Heart right ventricle (tissue), 16 donors: ENCODE results near the gene TNS3. TPM values are rescaled to one million over a fixed set of nuclear protein-coding genes. Genes with fewer than 3 reads are reported as not detected.

Source experiments
- ATAC-seq, 8 donors: fragments of 200-7000 bp; cut with Tn5 transposase; one replicate each; pipeline ENCODE4 v1.9.1; 2020; ENCODE audit warnings: mild to moderate bottlenecking in 8 of 8, moderate library complexity in 8 of 8, moderate number of reproducible peaks in 1 of 8
- DNase-seq, 2 donors: peaks; one replicate each; pipeline ENCODE4 v3.0.0-alpha.2; 2020
- H3K27ac ChIP-seq, 10 donors: fragments of 200-600 bp; sonication (generic) in 2 of 10; one replicate each; pipeline versions ENCODE4 v1.5.0 to v1.8.0; 2020 to 2022; ENCODE audit warnings: mild to moderate bottlenecking in 3 of 10
- H3K27me3 ChIP-seq, 7 donors: fragments of 200-600 bp; one replicate each; pipeline ENCODE4 v1.8.0; 2021 to 2022; ENCODE audit warnings: mild to moderate bottlenecking in 2 of 7
- H3K36me3 ChIP-seq, 9 donors: fragments of 200-600 bp; sonication (generic) in 1 of 9; one replicate each; pipeline versions ENCODE4 v1.5.0 to v1.8.0; 2020 to 2022; ENCODE audit warnings: mild to moderate bottlenecking in 2 of 9
- H3K4me1 ChIP-seq, 9 donors: fragments of 200-600 bp; sonication (generic) in 1 of 9; one replicate each; pipeline versions ENCODE4 v1.5.0 to v1.8.0; 2020 to 2022; ENCODE audit warnings: mild to moderate bottlenecking in 4 of 9
- H3K4me3 ChIP-seq, 10 donors: fragments of 200-600 bp; sonication (generic) in 2 of 10; one replicate each; pipeline versions ENCODE4 v1.5.0 to v1.8.0; 2020 to 2022; ENCODE audit warnings: mild to moderate bottlenecking in 7 of 10, moderate library complexity in 2 of 10
- H3K9me3 ChIP-seq, 11 donors: fragments of 200-600 bp in 10 of 11; sonication (generic) in 2 of 11; one replicate each; pipeline versions ENCODE4 v1.5.0 to v1.8.0; 2013 to 2022; ENCODE audit warnings: mild to moderate bottlenecking in 2 of 11, control low read depth in 1 of 11, moderate library complexity in 1 of 11
- WGBS, 2 donors: extraction: QIAGEN DNeasy Blood & Tissue Kit; methylation state at CpG; one replicate each; pipeline ENCODE4 v1.1.7; 2013; ENCODE audit warnings: inconsistent platforms in 1 of 2; 5-methylcytosine and 5-hydroxymethylcytosine counted together
- intact Hi-C, 10 donors: fragments of 100-400 bp; cut with DNase I; formaldehyde crosslinking; loops; one replicate each; pipeline versions ENCODE4 v1.11.1 to v1.14.2; 2022
- polyA plus RNA-seq, 2 donors: library from polyadenylated mRNA; stranded (reverse); fragments of 200-250 nt; gene quantifications; one replicate each; pipeline ENCODE4 v1.2.3, GENCODE V29; 2013
- total RNA-seq, 10 donors: library from RNA; stranded (reverse); fragmentation: NEBNext Ultra II Directional in 3 of 10; extraction: Animal tissue kit (Norgen Biotek cat#: 25700) in 3 of 10; gene quantifications; one replicate each; pipeline versions ENCODE4 v1.2.1 to v1.2.4, GENCODE V29; 2021 to 2023
- TF ChIP-seq, protein P1 (sequence below), 9 donors: fragments of 200-600 bp; sonication (generic) in 2 of 9; IDR thresholded peaks; one replicate each; pipeline versions ENCODE4 v1.5.0 to v1.8.0; 2021 to 2022; ENCODE audit warnings: antibody characterized with exemption in 9 of 9, mild to moderate bottlenecking in 5 of 9, moderate library complexity in 1 of 9
- donor health status: Arrhythmogenic right ventricular cardiomyopathy.
- donor health status: ischemic (EF 13 %, LVEDD 7.1; RV severe dilation, severe dysfunction).
- donor health status: healthy with polysubstance abuse.
- donor health status: DM: no; HTN: yes; CAD: no.
- donor health status: DM: no; HTN: no; CAD: no.
- donor health status: ischemic (EF 25% LVEDD 6.9; RV normal size, moderate dysfunction).
- donor health status: ischemic (EF 25% LVEDD 5.7; RV mildly dilated, moderate dysfunction).
- donor health status: healthy.
- donor health status: DM: yes; HTN: yes; CAD: no.
- donor health status: Ischemic cardiomyopathy.
- donor health status: ischemic (EF 35%, LVEDD 5.7; RV mildly dilated, moderate dysfunction).
- donor health status: nonischemic (EF 11% LVEDD 7.7; RV severe dilation, severe dysfunction).
- donor health status: DM: yes; HTN: yes; CAD: no.
- donor health status: PGD.
- donor health status: ischemic (EF 29% LVEDD 5.4; RV normal size, mild dysfunction).
- donor health status: nonischemic (EF 23%, LVEDD 6.1; RV moderate dilation, normal function).

The TNS3 gene
- total and polyA plus RNA-seq, 12 donors = 6.7 to 74.2 (median 34.0) TPM

DNA sequence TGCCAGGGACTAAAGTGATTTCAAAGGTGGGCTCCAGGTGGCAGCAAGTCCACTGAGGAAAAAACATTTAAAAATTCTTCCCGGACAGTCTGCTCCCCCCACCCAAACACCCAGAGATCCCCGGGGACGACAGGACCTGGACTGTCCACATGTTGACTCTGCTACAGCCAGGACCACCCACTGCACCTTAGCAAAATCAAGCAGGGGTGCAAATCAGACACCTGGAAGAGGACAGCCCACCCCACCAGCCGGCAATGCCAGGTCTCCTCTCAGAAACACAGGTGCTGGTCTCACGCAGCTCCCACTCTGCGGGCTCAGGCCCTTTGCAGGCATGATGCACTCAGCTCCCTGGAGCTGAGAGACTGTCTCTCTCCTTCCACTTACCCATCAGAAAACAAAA is 251.9 kb downstream of the TNS3 start:
- peaks cover 22 to 91% (median 61%) of the 10 kb centered on the region in 9 donors for H3K4me1 ChIP-seq
- H3K27me3 ChIP-seq = no peaks in the 10 kb centered on the region
- H3K27ac ChIP-seq = peak overlapping the region in 7 of 10 donors; percentile 81 to 96 (median 92)
- no peaks in the 10 kb centered on the region for H3K9me3 ChIP-seq
- ATAC-seq (no peak), DNase-seq (no peak)
- 73 to 77% methylated on average over 6 of the region's 6 CpGs for WGBS, 2 donors
- TF ChIP-seq, protein P1, sequence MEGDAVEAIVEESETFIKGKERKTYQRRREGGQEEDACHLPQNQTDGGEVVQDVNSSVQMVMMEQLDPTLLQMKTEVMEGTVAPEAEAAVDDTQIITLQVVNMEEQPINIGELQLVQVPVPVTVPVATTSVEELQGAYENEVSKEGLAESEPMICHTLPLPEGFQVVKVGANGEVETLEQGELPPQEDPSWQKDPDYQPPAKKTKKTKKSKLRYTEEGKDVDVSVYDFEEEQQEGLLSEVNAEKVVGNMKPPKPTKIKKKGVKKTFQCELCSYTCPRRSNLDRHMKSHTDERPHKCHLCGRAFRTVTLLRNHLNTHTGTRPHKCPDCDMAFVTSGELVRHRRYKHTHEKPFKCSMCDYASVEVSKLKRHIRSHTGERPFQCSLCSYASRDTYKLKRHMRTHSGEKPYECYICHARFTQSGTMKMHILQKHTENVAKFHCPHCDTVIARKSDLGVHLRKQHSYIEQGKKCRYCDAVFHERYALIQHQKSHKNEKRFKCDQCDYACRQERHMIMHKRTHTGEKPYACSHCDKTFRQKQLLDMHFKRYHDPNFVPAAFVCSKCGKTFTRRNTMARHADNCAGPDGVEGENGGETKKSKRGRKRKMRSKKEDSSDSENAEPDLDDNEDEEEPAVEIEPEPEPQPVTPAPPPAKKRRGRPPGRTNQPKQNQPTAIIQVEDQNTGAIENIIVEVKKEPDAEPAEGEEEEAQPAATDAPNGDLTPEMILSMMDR (IDR thresholded peaks at IDR 0.05) = no peak
- intact Hi-C loops = loop anchor here in 1 of 10 donors (10.0 kb wide), 2 partner anchors 55 to 65 kb away; no protein-coding TSS in a partner anchor
- peaks cover 0 to 45% (median 0%) of the 10 kb centered on the region in 9 donors for H3K36me3 ChIP-seq
- no peak overlapping the region for H3K4me3 ChIP-seq

DNA sequence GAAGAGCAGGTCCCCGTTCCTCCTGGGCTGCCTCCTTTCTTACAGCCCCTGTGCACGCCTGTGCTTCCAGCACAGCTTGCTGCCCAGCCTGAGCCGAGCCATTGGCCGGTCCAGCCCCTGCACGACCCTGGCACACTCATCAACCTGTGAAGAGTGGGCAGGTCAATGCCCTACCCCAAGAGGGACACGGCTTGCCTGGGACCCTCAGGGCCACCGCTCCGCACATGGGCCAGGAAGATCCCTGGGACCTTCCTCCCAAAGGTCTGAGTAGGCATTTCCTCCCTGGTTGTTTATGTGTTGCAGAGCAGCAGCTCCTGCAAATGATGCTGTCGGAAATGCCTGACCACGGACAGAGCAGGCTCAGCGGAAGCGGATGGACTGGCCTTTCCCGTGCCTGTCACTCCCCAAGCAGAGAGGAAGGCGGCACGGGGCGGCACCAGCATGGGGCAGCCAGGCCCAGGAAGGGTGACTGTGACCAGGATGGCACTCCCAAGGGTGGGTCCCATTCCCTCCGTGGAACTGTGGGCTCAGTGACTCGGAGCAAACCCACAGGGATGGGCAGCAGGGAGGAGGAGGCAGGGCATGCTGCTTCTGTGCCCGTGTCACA is 252.5 kb downstream of the TNS3 start:
- Histone ChIP-seq H3K27me3 (no peaks in the 10 kb centered on the region), H3K36me3 (peaks cover 0 to 44% (median 0%) of the 10 kb centered on the region in 9 donors), H3K9me3 (no peaks in the 10 kb centered on the region), H3K4me3 (no peak overlapping the region), H3K4me1 (peaks cover 22 to 91% (median 59%) of the 10 kb centered on the region in 9 donors), H3K27ac (peak overlapping the region in 9 of 10 donors; percentile 81 to 96 (median 91))
- 62 to 70% methylated on average over 19 of the region's 19 CpGs for WGBS, 2 donors
- intact Hi-C loops = loop anchor here in 2 of 10 donors (5.0 kb wide), 2 partner anchors 37 to 43 kb away; no protein-coding TSS in a partner anchor
- peak in 1 of 2 donors; percentile 45 for DNase-seq
- TF ChIP-seq, protein P1 (IDR thresholded peaks at IDR 0.05) = no peak
- ATAC-seq = peak in 1 of 8 donors; percentile 2

DNA sequence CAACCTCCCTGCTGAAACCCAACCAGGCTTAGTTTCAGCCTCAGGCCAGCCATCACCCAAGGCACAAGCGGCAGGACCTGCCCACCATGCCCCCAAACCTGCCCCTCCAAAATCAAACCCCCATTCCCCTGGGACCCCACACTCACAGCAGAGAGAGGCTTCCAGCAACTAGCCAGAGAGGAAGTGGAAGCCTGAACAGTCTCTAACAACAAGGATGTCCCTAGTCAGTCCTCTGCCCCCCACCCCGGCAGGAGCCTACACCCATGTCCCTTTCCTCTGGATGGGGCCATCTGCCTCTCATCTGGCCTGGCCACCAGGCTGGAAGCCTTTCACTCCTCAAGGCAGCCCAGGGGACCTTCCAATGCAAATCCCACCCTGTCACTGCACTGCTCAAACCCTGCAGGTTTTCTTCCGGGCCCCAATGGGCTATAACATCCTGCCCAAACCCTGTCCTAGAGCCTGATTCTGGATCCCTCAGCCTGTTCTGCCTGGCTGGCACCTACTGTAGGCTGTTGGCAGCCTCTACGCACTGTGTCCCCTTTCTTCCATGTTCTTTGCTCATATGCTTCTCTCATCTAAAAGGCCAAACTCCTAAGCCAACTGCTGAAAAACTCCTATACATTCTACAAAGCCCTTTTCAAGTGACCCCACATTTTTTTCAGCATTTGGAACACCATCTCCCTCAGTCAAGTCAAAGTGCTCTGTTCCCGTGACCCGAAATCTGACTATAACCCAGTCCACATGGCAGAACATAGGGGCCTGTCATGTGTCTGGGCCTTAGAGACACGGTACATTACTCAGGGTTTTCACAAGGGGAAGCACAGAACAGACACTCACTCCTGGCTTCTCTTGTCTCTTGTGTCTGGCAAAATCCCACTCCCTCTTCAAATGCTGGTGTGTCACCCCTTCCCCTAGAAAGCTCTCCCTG is 253.3 kb downstream of the TNS3 start:
- DNase-seq = peak in 1 of 2 donors; percentile 53
- peaks cover 22 to 91% (median 59%) of the 10 kb centered on the region in 9 donors for H3K4me1 ChIP-seq
- H3K27me3 ChIP-seq = no peaks in the 10 kb centered on the region
- peak; percentile 18 to 55 (median 30) for ATAC-seq
- TF ChIP-seq, protein P1 (IDR thresholded peaks at IDR 0.05) = no peak
- H3K27ac ChIP-seq = peak overlapping the region; percentile 81 to 96 (median 90)
- peak overlapping the region in 9 of 10 donors; percentile 14 to 54 (median 47) for H3K4me3 ChIP-seq
- H3K36me3 ChIP-seq = peaks cover 0 to 44% (median 0%) of the 10 kb centered on the region in 9 donors
- intact Hi-C loops = loop anchor here in 2 of 10 donors (5.0 kb wide), 2 partner anchors 36 to 44 kb away; no protein-coding TSS in a partner anchor
- 60 to 62% methylated on average over 7 of the region's 7 CpGs for WGBS, 2 donors
- H3K9me3 ChIP-seq = no peaks in the 10 kb centered on the region
